ENCODE measurements around the gene PICALM.

Gene PICALM

GRCh38 chr11:86035164-86035563 lies 33.7 kb downstream of the PICALM start:
- Mint-ChIP-seq H3K4me3 (no peak overlapping the region), H3K27ac (peak overlapping the region in 2 of 3 experiments; percentile 4 to 20), H3K27me3 (ENCODE audit: low read depth) (no peaks in the 10 kb centered on the region), H3K36me3 (ENCODE audit: low read depth) (peaks cover 21% of the 10 kb centered on the region), H3K4me1 (peaks cover 20% of the 10 kb centered on the region), H3K9me3 (no peaks in the 10 kb centered on the region)
- TF ChIP-seq, protein P1, sequence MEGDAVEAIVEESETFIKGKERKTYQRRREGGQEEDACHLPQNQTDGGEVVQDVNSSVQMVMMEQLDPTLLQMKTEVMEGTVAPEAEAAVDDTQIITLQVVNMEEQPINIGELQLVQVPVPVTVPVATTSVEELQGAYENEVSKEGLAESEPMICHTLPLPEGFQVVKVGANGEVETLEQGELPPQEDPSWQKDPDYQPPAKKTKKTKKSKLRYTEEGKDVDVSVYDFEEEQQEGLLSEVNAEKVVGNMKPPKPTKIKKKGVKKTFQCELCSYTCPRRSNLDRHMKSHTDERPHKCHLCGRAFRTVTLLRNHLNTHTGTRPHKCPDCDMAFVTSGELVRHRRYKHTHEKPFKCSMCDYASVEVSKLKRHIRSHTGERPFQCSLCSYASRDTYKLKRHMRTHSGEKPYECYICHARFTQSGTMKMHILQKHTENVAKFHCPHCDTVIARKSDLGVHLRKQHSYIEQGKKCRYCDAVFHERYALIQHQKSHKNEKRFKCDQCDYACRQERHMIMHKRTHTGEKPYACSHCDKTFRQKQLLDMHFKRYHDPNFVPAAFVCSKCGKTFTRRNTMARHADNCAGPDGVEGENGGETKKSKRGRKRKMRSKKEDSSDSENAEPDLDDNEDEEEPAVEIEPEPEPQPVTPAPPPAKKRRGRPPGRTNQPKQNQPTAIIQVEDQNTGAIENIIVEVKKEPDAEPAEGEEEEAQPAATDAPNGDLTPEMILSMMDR (IDR thresholded peaks at IDR 0.05; ENCODE audit: unreplicated experiment in 3 of 3): no peak

DNA sequence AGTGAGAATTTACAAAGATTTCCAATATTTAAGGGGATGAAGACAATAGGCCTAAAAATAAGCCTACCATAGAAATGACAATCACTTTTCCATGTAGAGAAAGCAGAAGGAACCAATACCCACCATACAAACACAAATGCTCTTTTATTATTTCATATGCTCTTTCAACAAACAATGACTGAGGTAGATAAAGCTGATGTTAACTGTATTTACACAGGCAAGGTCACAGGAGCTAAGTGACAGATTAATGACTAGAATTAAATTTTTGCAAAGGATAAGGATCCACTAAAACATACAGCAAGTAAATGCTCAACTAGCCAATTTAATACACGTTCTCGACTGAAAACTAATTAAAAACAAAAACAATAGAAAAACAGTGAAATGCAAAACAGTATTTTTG lies 34.2 kb downstream of the PICALM start:
- Mint-ChIP-seq H3K9me3 (no peaks in the 10 kb centered on the region), H3K36me3 (ENCODE audit: low read depth) (peaks cover 21% of the 10 kb centered on the region), H3K27ac (peak overlapping the region in 2 of 3 experiments; percentile 4 to 20), H3K27me3 (ENCODE audit: low read depth) (no peaks in the 10 kb centered on the region), H3K4me3 (no peak overlapping the region), H3K4me1 (peaks cover 20% of the 10 kb centered on the region)
- TF ChIP-seq, protein P1 (IDR thresholded peaks at IDR 0.05; ENCODE audit: unreplicated experiment in 3 of 3): no peak

- no peak overlapping the region for H3K4me3 Mint-ChIP-seq
- TF ChIP-seq, protein P1 (IDR thresholded peaks at IDR 0.05; ENCODE audit: unreplicated experiment in 3 of 3): no peak
- no peak overlapping the region for H3K27ac Mint-ChIP-seq
- H3K36me3 Mint-ChIP-seq (ENCODE audit: low read depth): peaks cover 69% of the 10 kb centered on the region
- peaks cover 6% of the 10 kb centered on the region for H3K9me3 Mint-ChIP-seq
- no peaks in the 10 kb centered on the region for H3K27me3 Mint-ChIP-seq (ENCODE audit: low read depth)
- H3K4me1 Mint-ChIP-seq: peaks cover 2% of the 10 kb centered on the region
These were observed 47.5 kb downstream of the PICALM start for GRCh38 chr11:86021377-86021776.

DNA sequence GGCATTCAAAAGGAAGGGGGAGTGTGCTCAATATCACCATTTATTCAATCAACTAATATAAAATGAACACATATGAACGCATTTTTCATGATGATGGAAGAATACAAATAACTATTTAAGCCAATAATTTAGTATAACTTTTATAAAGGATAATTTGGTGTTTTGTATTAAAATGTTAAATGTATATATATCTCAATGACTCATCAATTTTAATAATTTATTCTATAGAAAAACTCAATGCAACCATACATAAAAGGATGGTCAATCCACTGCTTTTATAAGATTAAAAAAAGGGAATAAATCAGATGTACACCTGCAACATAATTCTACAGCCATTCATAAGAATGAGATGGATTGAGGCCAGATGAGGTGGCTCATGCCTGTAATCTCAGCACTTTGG lies 50.6 kb downstream of the PICALM start:
- Mint-ChIP-seq H3K27me3 (ENCODE audit: low read depth) (no peaks in the 10 kb centered on the region), H3K9me3 (peaks cover 6% of the 10 kb centered on the region), H3K27ac (no peak overlapping the region), H3K4me3 (no peak overlapping the region), H3K36me3 (ENCODE audit: low read depth) (peaks cover 60% of the 10 kb centered on the region), H3K4me1 (peaks cover 14% of the 10 kb centered on the region)
- TF ChIP-seq, protein P1 (IDR thresholded peaks at IDR 0.05; ENCODE audit: unreplicated experiment in 3 of 3): no peak

- peaks cover 48% of the 10 kb centered on the region for H3K36me3 Mint-ChIP-seq (ENCODE audit: low read depth)
- no peaks in the 10 kb centered on the region for H3K27me3 Mint-ChIP-seq (ENCODE audit: low read depth)
- TF ChIP-seq, protein P1 (IDR thresholded peaks at IDR 0.05; ENCODE audit: unreplicated experiment in 3 of 3): no peak
- no peak overlapping the region for H3K4me3 Mint-ChIP-seq
- H3K4me1 Mint-ChIP-seq: peaks cover 14% of the 10 kb centered on the region
- peak overlapping the region in 1 of 3 experiments; percentile 51 for H3K27ac Mint-ChIP-seq
- peaks cover 6% of the 10 kb centered on the region for H3K9me3 Mint-ChIP-seq
These were observed 52.4 kb downstream of the PICALM start for GRCh38 chr11:86016451-86016850.

GRCh38 chr11:86015699-86016098 lies 53.2 kb downstream of the PICALM start:
- peaks cover 46% of the 10 kb centered on the region for H3K36me3 Mint-ChIP-seq (ENCODE audit: low read depth)

More at GRCh38 chr11:86015699-86016098, 53.2 kb downstream of the PICALM start:
- peak overlapping the region in 1 of 3 experiments; percentile 51 for H3K27ac Mint-ChIP-seq
- TF ChIP-seq, protein P1 (IDR thresholded peaks at IDR 0.05; ENCODE audit: unreplicated experiment in 3 of 3): no peak
- peaks cover 14% of the 10 kb centered on the region for H3K4me1 Mint-ChIP-seq
- H3K9me3 Mint-ChIP-seq: peaks cover 6% of the 10 kb centered on the region
- no peak overlapping the region for H3K4me3 Mint-ChIP-seq
- no peaks in the 10 kb centered on the region for H3K27me3 Mint-ChIP-seq (ENCODE audit: low read depth)
